ENCODE measurements around the gene RAD50. TPM values are rescaled to one million over a fixed set of nuclear protein-coding genes. Genes with fewer than 3 reads are reported as not detected.

RAD50 gene
- total RNA-seq, 1 donor from 2014 or later = 29.4 TPM

DNA sequence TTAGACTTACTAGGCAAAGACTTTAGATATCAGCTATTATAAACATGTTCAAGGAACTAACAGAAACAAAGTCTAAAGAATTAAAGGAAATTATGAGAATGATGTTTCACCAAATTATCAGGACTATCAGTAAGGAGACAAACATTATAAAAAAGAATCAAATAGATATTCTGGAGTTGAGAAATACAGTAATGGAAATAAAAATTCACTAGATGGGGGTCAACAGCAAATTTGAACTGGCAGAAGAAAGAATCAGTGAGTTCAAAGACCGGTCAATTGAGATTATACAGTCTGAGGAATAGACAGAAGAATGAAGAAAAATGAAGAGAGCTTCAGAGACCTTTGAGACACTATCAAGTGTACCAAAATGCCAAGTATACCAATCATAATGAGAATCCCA is 91.6 kb downstream of the RAD50 start:
- intact Hi-C loops (cut with DNase I) = no loop called here
- no peak for DNase-seq (ENCODE audit: low spot score in 2 of 2)
- Histone ChIP-seq H3K27ac (no peak overlapping the region), H3K4me1 (no peaks in the 10 kb centered on the region), H3K27me3 (no peaks in the 10 kb centered on the region), H3K4me3 (no peak overlapping the region), H3K36me3 (peaks cover 0 to 2% of the 10 kb centered on the region in 2 donors), H3K9me3 (no peaks in the 10 kb centered on the region)
- TF ChIP-seq, protein P1, sequence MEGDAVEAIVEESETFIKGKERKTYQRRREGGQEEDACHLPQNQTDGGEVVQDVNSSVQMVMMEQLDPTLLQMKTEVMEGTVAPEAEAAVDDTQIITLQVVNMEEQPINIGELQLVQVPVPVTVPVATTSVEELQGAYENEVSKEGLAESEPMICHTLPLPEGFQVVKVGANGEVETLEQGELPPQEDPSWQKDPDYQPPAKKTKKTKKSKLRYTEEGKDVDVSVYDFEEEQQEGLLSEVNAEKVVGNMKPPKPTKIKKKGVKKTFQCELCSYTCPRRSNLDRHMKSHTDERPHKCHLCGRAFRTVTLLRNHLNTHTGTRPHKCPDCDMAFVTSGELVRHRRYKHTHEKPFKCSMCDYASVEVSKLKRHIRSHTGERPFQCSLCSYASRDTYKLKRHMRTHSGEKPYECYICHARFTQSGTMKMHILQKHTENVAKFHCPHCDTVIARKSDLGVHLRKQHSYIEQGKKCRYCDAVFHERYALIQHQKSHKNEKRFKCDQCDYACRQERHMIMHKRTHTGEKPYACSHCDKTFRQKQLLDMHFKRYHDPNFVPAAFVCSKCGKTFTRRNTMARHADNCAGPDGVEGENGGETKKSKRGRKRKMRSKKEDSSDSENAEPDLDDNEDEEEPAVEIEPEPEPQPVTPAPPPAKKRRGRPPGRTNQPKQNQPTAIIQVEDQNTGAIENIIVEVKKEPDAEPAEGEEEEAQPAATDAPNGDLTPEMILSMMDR (IDR thresholded peaks at IDR 0.05) = no peak

DNA sequence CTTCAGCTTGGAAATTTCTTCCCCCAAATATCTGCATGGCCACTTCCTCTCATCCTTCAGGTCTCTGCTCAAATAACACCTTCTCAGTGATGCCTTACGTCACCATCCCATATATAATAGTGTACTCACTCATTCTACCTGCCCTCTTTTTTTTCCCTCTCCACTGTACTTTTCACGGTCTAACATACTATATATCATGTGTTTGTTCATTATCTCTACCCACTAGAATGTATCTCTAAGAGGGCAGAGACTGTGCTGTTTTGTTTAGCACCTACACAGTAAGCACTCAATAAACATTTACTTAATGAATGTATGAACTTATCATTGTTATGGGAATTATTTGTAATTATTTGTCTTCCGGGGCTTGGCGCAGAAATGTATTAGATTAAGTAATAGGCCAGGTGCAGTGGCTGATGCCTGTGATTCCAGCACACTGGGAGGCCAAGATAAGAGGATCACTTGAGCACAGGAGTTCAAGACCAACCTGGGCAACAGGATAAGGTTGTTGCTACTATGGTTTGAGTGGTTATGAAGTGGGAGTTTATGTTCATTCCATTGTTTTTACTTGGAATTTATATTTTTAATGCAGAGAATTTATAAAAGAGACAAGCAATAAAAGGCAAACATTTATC is 95.2 kb downstream of the RAD50 start:
- TF ChIP-seq, protein P1 (IDR thresholded peaks at IDR 0.05) = no peak
- DNase-seq (ENCODE audit: low spot score in 2 of 2) = peak in 1 of 2 donors; percentile 13

DNA sequence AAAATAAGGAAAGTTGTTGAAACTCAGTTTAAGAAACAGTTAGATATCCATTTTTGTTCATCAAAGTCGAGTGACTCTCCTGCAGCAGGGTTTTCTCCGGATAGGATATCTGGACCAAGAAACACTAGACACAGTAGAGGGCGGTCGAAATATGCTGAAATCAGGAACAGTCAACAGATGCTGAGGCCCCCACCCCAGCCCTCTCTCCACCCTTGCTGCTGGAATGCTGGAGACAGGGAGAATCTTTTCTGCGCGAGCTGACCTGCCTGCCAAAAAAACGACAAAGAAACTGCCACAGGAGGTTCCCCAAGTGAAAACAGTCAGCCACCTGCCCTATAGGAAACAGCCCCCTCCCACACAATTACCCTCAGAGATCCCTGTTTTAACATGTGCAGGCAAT is 96.9 kb downstream of the RAD50 start:
- TF ChIP-seq, protein P1 (IDR thresholded peaks at IDR 0.05) = no peak
- Histone ChIP-seq H3K9me3 (no peaks in the 10 kb centered on the region), H3K4me3 (no peak overlapping the region), H3K27me3 (no peaks in the 10 kb centered on the region), H3K27ac (no peak overlapping the region), H3K36me3 (no peaks in the 10 kb centered on the region), H3K4me1 (peaks cover 6 to 8% of the 10 kb centered on the region in 2 donors)
- intact Hi-C loops (cut with DNase I) = loop anchor here (10.0 kb wide), 1 partner anchor 61 kb away; no protein-coding TSS in a partner anchor
- DNase-seq (ENCODE audit: low spot score in 2 of 2) = peak in 1 of 2 donors; percentile 16

More for the DNA sequence above, 95.2 kb downstream of the RAD50 start:
- peaks cover 6 to 8% of the 10 kb centered on the region in 2 donors for H3K4me1 ChIP-seq
- no peak overlapping the region for H3K4me3 ChIP-seq
- H3K27me3 ChIP-seq = no peaks in the 10 kb centered on the region
- H3K9me3 ChIP-seq = no peaks in the 10 kb centered on the region
- no peak overlapping the region for H3K27ac ChIP-seq
- no peaks in the 10 kb centered on the region for H3K36me3 ChIP-seq
- intact Hi-C loops (cut with DNase I) = loop anchor here (10.0 kb wide), 1 partner anchor 63 kb away; no protein-coding TSS in a partner anchor

DNA sequence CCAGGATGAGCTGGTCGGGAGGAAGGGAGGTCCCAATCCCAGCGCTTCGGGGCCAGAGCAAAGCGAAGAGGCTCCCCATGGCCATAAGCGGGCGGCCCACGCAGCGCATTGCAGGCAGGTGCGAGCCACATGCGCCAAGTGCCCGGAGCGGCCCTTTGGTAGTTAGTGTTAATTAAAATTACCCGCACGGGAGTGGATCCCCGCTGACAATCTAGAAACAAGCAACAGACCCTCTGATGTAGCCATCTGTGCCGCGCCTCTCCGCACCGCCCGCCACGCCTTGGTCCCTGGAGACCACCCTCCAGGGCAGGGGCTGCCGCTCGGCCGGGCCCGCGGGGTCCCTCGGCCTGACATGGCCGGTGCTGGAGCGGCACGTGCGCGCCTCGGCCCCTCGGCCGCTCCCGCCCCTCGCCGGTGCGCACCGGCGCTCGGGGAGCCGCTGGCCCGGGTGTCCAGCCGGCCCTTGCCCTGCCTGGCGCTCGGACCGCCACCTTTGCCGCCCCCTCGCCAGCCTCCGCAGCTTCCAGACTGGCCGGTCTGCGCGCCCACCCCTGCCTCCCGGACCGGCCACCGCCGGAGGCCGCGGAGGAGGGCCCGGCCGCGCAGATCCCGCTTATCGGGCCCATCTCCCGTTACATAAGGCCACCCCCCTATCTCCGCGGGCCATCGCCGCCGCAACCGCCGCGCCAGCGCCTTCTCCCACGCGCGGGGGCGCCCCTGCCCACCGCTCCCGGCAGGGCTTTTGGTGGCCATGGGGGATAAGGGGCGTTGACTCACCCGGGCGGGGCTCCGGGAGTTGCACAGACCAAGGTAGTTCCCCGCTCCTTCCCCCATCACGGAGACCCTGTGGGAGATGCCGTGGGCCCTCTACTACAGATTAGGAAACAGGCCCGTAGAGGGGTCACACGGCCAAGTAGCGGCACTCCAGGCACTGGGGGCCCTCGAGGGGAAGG is 99.3 kb downstream of the RAD50 start:
- peaks cover 6 to 8% of the 10 kb centered on the region in 2 donors for H3K4me1 ChIP-seq
- TF ChIP-seq, protein P1 (IDR thresholded peaks at IDR 0.05) = peak in 2 of 3 experiments; percentile 43 to 45
- H3K27ac ChIP-seq = no peak overlapping the region
- H3K36me3 ChIP-seq = no peaks in the 10 kb centered on the region
- peak overlapping the region; percentile 59 to 72 for H3K4me3 ChIP-seq
- intact Hi-C loops (cut with DNase I) = loop anchor here (5.0 to 10.0 kb wide), 2 partner anchors 59 to 166 kb away; no protein-coding TSS in a partner anchor
- DNase-seq (ENCODE audit: low spot score in 2 of 2) = peak in 1 of 2 donors; percentile 60
- no peaks in the 10 kb centered on the region for H3K9me3 ChIP-seq
- H3K27me3 ChIP-seq = no peaks in the 10 kb centered on the region

DNA sequence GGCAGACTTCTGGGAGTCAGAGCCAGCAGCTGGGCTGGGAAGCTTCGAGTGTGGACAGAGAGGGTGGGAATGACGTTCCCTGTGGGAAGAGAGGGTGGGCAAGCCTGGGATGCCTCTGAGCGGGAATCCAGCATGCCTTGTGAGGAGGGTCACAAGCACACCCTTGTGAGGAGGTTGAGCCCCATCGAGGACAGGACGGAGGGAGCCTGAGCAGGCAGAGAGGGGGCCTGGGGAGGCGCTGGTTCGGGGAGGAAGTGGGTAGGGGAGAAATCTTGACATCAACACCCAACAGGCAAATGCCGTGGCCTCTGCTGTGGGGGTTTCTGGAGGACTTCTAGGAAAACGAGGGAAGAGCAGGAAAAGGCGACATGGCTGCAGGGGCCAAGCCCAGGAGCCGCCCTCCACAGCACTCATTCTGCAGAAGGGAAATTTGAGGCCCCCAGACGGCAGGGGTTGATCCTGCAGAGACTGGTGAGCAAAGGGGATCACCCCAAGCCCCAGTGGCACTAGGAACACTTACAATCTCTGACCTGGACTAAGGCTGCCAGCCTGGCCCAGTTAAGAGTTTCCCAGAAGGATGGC is 100.1 kb downstream of the RAD50 start:
- Histone ChIP-seq H3K4me3 (peak overlapping the region; percentile 59 to 72), H3K9me3 (no peaks in the 10 kb centered on the region), H3K36me3 (no peaks in the 10 kb centered on the region), H3K27me3 (no peaks in the 10 kb centered on the region), H3K27ac (no peak overlapping the region), H3K4me1 (peaks cover 6 to 8% of the 10 kb centered on the region in 2 donors)
- TF ChIP-seq, protein P1 (IDR thresholded peaks at IDR 0.05) = no peak
- intact Hi-C loops (cut with DNase I) = loop anchor here (1.0 to 10.0 kb wide), 3 partner anchors 20 to 165 kb away; no protein-coding TSS in a partner anchor
- DNase-seq (ENCODE audit: low spot score in 2 of 2) = peak in 1 of 2 donors; percentile 13
